Activated CD4-positive, alpha-beta T cell treated with anti-CD3 and anti-CD28 coated beads for 48 hours (primary cell): ENCODE data around the gene DCP2.
A peak's percentile ranks its signal among the peaks of the same experiment; 100 is the strongest.

Experiments
- DNase-seq: peaks from one replicate; pipeline ENCODE4 v3.0.0-alpha.2; 2020

Gene DCP2

DNA sequence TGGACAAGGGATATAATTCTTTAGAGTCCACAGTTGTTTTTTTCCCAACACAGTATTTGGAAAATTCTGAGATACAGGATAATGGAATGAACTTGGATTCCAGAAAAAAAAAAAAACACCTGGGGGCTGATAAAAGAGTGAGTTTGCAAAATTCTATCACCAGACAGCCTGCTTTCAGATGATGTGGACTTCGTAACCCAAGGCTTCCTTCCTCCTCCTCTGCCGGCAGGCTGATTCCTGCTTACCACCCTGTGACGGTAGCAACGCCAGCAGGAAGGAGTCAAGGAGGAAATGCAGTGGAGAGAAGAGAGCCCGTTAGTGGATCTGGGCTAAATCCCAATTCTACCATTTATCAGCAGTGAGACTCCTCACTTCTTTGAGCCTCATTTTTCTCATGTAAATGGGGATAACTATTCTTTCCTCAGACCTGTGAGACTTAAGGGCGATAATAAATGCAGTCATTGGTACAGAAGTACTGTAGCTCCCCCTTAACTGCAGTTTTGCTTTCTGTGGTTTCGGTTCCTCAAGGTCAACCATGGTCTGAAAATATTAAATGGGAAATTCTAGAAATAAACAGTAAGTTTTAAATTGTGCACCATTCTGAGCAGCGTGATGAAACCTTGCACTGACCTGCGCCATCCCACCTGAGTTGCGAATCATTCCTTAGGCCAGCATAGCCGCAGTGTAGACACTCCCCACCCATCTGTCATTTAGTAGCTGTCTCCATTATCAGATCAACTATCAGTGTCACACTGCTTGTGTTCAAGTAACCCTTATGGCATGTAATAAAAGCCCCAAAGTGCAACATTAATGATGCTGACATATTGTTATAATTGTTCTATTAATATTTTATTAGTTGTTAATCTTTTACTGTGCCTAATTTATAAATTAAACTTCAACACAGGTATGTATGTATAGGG lies 71.4 kb downstream of the DCP2 start:
- DNase-seq: no peak

DNA sequence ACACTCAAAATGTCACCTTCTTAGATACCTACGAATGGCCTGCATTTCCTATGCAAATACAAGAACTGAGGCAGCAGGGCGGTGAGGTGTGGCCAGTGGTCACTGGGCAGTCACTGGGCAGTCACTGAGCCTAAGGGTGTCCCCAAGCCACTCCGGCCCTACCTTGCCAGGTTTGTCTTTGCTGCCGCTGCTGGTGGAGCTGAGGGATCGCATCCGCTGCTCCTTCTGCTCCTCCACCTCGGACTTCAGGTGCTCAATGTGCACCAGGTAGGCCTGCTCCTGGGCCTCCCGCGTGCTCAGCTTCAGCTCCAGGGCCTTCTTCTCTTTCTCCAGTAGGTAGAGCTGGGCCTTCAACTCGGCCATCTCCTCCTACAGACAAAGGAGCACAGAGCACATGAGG lies 72.3 kb downstream of the DCP2 start:
- DNase-seq: no peak

DNA sequence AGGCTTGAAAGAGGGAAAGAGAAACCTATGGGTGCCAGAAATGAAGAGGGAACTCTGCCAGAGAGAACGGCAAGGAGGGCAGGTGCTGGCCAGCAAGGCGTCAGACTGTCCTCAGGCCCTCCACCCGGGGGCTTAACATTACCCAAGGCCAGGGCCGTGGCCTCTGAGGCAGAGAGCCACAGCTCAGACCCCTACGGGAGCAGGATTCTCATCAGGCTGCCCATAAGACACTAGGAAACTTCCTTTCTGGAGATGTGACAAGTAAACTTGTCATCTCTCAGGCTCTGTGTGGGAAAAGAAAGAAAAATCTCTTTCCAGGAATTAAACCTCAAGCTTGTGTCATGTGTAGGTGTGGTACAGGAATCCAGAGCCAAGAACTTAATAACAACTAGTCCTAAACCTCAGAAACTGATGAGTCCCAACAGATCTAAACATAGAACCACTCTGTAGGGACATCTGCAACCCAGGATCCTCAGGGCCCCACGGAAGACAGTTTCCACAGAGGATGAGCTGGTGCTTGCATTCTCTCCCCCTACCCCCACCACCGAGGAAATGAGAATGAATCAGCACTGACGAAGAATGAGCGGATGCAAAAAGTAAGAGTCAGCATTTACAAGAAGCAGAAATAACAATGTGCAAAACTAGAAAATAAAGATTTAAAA lies 74.3 kb downstream of the DCP2 start:
- DNase-seq: peak; percentile 44

DNA sequence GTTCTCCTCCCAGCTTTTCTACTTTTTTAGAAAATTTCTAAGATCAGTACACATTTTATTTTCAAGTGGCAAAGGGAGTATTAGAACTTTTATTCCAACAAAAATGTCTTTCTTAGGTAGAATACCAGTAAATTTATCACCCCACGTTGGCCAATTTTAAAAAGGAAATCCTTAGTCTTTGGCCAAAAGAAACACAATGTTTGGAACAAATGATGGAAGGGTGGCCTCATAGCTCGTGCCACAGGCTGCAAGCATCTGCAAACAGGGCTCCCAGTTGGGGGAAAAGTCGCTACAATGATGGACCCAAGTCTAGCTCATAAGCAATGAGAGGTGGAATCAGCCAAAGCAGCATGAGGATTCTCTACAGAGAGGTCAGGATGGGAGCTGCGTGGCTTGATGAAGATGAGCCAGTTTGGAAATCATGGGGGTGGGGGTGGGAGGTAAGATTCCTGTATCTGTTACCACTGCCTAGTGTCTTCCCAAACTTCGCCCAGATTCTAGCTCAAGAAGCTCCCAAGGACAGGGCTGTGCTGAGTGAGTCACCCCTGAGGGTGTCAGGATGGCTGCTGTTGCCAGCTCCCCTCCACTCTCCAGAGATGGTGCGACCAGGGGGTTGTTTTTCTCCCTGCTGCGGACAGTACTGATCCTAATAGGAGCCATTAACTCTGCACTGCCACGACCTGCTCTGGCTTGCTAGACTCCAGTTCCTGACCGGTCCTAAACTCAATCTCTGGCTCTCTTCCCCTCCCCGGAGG lies 75.6 kb downstream of the DCP2 start:
- no peak for DNase-seq

DNA sequence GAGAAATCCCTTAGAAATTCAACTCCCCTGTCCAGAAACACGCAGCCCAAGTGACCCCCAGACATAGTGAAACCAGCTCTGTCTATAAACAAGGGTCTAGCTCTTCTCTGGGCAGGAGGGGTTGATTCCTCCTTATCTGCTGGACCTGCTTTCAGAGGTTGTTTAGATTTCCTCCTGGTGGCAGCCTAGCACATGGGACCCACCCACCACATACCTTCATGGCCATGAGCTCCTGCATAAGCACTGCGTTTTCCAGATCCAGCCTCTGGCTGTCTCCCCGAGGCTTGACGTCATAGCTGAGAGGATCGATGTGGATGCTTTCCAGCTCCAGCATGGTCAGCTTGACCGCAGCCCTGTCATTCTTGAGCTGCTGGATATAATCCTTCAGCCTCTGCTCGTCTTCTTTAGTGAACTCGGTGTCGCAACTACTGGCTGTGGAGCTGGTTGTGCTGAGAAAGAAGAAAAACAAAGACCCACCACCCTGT lies 77.0 kb downstream of the DCP2 start:
- DNase-seq: no peak

DNA sequence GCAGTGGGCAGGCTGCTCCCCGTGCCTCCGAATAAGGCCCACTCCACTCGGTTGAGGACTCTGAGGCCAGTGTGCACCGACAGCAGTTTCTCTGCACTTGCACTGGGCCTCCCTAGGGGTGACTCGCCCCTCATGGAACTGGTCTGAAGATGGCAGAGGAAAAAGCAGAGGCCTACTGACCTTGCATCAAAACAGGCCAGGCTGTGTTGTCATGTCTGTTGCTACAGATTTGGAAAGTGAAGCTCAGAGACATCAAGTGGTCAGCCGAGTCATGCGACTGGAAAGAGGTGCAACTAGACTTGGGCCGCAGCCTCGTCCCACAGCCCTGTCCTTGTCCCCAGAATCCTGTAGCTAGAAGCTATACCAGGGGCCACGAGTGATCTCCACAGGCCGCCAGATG lies 78.3 kb downstream of the DCP2 start:
- no peak for DNase-seq

DNA sequence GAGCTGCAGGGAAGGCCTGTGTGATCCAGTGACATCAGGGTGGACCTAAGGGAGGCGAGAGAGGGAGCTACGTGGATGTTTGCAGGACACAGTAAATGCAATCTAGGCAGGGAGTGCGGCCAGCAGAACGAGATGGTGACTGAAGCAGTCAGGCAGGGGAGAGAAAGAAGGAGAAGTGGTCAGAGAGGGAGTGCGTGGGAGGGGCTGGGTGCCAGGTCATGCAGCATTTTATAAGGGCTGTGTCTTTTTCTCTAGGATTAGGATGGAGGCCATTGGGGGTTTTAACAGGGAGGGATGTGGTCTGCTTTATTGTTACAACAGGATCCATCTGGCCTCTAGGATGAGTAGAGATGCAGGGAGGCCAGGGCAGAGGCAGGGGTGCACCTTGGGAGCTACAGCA lies 80.4 kb downstream of the DCP2 start:
- DNase-seq: no peak

DNA sequence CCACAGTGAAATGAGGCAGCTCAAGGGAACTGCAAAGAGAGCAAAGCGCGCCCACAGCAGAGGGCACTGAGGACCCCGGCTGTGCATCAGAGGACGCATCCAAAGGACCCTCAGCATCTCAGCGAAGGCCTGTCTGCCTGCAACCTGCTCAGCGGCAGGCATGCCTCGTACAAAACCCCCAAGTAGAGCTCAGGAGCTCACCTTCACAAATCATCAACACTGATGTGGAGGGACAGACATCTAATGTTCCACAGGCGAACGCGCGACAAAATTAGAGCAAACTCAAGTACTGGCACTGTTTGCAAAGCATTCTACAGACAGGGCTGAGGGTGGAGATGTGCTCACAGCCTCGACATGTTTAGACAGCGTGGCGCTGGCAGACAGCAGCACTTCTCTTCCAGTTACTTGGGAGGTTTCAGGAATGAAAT lies 81.0 kb downstream of the DCP2 start:
- no peak for DNase-seq

DNA sequence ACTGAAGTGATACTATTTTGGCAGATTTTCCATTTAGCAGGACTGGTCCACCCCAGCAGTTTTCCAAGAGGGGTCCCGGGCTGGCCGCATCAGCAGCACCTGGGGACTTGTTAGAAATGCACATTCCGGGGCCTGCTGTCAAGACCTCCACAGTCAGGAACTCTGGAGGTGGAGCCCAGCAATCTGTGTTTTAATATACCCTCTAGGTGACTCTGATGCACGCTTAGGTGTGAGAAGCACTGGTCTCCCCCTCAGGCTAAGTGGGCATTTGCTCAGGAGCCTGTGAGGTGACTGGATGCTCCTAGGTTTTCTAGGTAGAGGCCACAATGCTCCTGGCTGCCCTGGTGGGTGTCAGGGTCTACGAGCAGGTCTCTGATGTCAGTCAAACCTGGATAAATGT lies 81.7 kb downstream of the DCP2 start:
- no peak for DNase-seq

DNA sequence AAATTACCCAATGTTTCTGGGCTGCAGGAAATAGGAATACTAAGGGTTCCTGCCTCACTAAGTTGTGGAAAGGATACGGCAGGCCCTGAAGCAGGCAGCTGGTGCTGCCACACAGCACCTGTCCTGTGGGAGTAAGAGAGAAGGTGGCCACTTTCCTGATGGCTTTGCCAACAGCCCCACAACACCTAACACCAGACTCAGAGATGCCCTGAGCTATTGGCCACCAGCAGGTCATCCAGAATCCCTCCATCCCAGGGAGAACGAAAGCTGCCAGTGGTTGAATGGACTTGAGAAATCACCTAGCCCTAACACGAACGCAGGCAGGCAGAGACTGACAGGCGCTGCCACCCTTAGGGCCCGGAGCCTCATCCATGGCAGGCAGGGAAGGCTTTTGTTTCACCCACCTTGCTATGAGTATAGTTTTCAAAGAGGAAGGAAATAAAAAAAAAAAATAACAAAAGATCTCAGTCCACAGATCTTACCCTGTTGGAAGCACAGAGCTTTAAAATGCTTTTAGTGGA lies 82.2 kb downstream of the DCP2 start:
- no peak for DNase-seq

DNA sequence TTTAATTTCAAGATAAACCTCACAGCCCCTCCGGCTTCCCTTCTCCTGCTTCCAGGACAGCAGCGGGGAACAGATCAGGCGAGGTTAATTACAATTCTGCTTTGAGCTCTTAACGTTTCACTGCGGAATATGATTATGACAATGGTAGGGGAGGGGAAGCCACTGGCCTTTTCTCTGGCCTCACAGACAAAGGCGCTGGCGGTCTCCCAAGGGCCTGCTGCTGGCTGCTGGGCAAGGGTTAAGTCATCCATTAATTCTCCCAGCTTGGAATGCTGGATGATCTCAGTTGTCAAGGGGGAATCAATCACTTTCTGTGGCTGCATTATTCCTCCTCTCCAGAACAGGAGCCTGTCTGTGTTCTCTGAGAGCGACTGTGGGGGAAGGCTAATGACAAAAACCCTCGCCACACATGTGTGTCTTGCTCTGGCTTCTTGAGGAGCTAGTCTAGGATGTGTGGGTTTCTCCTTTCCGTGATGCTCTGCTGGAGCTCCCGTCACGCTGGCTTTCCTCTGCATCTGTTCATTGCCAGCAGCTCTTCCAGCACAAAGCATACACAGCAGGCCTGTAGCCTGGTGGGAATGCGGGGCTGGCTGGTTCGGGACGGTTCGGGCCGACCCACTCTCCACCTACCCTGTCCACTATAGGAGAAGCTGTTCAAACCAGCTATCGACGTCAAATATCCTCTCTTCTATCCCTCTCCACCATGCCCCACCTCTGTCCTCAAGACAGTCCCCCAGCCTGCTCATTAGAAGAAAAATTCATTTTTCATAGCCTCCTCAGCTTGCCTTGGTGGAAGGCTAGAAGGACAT lies 82.8 kb downstream of the DCP2 start:
- no peak for DNase-seq

DNA sequence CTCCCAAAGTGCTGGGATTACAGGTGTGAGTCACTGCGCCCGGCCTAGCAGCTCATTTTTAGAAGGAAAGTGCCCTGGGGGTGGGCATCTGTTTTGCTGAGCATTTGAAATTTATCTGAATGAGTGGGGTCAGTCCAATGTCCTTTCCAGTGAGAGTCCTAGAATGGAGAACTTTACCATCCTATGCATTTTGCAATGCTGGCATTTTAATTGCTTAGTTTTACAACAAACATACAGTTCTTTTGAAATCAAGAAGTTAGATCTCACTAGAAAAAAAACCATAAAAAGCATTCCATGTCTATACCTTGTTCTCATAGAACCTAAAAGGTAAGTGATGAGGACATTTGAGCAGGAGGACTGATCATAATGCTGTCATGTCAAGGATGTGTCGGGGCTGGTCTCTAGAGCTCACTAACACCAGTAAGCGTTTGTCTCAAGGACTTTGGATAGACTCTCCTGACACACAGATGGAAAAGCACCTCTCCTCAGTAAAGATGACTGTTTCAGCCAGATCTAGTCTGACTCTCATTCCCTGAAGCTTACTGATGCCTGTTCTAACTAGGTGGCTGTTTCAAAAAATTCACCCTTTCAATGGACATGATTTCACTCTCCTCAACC lies 83.9 kb downstream of the DCP2 start:
- DNase-seq: no peak

DNA sequence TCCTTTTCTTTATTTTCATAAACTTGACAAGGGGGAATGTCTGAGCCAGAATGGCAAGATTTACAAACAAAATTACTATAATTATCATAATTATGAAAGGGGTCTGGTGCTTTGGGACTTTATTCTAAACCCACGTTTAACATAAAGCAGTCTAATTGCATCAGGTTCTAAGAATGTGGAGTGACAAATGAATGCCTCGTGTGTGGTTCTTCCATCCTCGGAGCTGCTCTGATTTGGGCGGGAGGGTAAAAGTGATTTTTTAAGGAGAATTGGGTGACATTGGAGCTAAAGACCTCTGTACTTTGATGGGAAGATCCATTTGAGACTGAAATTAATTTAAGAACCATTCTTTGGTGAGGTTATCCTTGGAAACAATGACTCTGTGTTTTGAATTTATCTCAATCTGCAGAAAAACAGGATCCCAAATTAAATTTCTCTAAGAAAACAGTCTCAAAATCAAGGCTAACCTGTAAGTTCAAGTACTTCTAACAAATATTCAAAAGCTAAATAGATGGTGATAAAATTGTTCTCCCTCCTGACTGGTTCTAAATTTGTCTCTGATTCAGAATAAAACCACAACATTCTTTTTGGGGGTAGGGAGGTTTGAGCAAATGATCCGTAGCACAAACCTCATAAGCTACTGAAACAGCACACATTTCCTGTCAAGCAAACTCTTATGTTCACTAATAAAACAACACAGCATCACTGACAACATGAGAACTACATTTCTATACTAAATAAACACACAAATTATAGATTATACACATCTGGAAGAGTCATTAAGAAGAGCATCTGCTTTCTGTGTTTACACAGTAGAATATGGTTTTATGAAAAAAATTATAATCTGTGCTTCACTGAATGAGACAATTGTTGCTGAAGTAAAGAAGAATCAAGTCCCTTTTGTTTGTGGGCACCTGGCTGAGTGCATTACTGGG lies 85.5 kb downstream of the DCP2 start:
- DNase-seq: no peak

DNA sequence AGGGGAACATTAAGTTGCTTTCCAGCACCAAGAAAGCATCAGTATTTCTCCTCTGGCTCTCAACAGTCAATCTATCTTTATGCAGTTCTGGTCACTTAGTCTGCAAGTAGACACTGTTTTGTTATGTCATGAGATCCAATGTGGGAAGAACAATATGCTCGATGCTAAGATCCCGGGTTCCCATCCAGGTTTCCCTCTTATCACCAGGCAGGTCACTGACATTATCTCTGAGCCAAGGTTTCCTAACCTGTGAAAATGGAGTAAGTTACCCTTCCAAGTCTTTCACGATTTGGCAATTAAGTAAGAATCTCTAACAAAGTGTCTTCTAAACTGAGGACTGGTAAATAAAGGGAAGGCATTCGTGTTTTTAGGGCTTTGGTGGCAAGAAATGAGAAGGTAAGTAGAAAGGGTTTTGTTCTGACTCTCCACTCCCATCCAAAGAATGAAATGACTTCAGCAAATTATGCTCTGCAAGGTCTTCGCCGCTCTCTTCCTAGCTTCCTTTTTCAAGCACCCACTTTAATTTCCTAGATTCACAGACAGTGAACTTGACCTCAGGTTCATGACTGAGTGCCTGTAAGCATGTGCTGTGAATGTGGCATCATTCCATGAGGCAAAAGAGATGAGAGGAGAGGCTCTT lies 86.4 kb downstream of the DCP2 start:
- no peak for DNase-seq

DNA sequence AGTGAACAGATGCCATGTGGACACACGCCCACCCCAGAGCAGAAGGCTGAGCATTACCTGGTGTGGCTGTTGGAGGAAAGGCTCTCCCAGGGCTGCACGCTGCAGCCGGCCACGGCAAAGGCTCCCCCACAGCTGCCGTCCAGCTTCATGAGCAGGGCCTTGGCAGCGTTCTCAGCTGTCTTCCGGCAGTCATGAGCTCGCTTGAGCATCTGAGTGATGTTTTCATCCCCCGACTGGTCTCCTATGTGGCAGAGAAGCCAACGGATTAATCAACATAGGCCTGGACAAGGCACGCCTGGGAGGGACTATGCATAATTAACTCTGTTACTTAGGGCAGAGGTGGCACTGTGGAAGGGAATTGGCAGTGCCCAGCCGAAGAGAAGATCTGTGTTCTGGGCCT lies 87.3 kb downstream of the DCP2 start:
- DNase-seq: no peak

DNA sequence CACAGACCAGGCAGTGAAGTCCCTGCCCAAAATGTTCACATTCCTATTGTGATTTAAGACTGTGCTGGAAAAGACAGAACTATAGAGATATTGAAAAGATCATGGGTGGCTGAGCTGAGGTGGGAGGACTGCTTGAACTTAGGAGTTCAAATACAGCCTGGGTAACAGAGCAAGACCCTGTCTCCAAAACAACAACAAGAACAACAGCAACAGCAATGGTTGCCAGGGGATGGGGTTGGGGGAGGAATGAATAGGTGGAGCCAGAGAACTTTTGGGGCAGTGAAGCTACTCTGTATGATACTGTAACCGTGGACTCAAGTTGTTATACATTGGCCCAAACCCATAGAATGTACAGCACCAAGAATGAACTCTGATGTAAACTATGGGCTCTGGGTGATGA lies 88.2 kb downstream of the DCP2 start:
- DNase-seq: no peak

DNA sequence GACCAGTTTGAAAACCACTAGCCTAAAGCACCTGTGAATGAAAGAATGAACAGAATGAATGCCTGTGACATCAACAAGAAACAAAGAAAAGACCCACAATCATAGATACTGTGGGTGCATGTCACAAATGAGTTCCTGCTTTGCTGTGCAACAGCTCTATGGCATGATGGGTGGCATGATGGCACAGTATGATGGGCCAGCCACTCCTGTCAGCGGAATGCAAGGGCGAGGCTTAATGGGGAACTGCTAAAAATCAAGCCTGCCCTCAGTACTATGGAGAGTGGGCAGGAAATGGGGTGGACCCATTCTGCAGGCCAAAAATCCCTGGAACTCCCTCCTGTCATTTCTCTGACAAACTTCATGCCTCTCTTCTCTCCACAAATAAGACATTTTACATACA lies 89.0 kb downstream of the DCP2 start:
- DNase-seq: no peak

DNA sequence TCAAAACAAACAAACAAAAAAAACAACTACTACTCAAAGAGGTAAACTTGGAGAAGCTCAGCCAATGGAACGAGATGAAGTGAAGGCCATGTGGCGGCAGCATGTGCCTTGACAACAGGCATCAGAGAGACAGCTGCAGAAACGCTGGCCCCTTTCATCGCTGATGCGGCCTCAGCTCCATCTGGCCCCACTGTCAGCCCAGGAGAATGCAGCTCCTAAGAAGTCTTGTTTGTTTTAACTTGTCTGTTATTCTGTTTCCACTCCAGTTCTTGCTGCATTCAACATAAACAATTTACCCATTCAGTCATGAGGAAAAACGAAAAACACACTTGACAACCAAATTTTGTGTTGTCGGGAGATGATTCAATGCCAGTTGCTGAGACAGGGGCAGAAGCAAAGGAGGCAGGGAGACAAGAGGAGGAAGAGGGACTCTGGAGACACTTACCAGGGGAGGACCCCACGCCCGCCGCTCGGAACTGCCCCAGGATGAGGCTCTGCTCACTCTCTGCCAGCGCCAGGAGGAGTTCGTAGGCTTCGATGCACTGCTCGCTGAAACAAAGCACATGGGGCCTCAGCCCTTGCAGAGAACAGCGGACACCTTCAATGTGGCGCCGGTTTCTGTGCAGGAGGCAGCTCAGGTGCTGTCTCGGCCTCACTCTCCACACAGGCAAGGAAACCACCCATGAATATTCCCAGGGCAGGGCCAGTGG lies 91.2 kb downstream of the DCP2 start:
- no peak for DNase-seq

DNA sequence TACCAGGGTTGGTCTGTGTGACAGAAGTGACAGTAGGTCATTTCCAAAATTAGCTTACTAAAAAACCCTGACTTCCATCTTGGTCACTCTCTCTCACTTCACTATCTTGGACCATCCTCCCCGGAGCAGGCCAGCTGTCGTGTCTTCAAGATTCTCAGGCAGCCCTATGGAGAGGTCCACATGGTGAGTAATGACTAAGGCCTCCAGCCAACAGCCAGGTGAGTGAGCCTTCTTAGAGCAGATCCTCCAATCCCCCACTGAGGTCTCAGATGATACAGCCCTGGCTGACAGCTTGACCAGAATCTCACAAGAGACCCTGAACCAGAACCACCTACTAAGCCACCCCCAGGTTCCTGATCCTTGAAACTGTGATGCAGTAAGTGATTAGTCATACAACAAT lies 92.0 kb downstream of the DCP2 start:
- DNase-seq: no peak
